Measurements from ENCODE around the gene NXN. TPM values are rescaled to one million over a fixed set of nuclear protein-coding genes. Genes with fewer than 3 reads are reported as not detected.
"Not testable (repeated sequence)": the region's sequence is repeated elsewhere in the genome, so short reads cannot be mapped to it uniquely, and the experiment has no call there.

NXN gene
- polyA plus RNA-seq, 1 of the 3 experiments (the other 2 are of a cell fraction), result 23.9 TPM

DNA sequence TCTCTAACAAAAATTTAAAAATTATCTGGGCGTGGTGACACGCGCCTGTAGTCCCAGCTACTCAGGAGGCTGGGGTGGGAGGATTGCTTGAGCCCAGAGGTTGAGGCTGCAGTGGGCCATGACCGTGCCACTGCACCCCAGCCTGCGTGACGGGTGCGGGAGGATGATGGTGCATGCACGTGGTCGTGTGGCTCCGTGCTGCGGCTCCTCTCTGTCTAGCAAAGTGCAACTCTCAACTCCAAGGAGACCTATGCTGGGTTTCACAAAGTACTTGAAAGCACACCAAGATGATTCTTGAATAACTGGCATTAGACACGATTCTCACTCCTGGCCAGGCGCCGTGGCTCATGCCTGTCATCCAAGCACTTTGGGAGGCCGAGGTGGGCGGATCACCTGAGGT, 25.8 kb downstream of the NXN start:
- Histone ChIP-seq H4K20me1 (ENCODE audit: insufficient read depth) (peaks cover 17% of the 10 kb centered on the region; the same call in 1 of the 2 replicates), H3K27me3 (ENCODE audit: insufficient read depth) (peaks cover 20% of the 10 kb centered on the region; the same call in 1 of the 2 replicates), H3K27ac (ENCODE audit: low read depth in 2 of 2, low read length in 1 of 2) (no peak overlapping the region), H3K9me3 (no peaks in the 10 kb centered on the region), H3K36me3 (replicated peaks in 1 of 2; ENCODE audit: control insufficient read depth in 1 of 2, insufficient read depth in 2 of 2, low read length in 1 of 2) (no peaks in the 10 kb centered on the region), H3K79me2 (ENCODE audit: insufficient read depth) (0 out of 2 replicates have a peak, but pooled peaks cover 5% of the 10 kb centered on the region), H3K4me2 (no peak overlapping the region), H3K4me1 (ENCODE audit: control insufficient read depth in 1 of 2, insufficient read depth in 2 of 2, low read depth in 1 of 2, low read length in 1 of 2) (peaks cover 6 to 17% of the 10 kb centered on the region in 2 experiments; a peak in 2 of 4 replicates), H3F3A (replicated peaks; ENCODE audit: insufficient read depth) (peaks cover 13% of the 10 kb centered on the region), H3K9me2 (no peaks in the 10 kb centered on the region), H3K4me3 (ENCODE audit: low read depth in 2 of 2, low read length in 1 of 2) (no peak overlapping the region), H2AFZ (ENCODE audit: low read depth) (no peak overlapping the region), H3K9ac (no peak overlapping the region)
- WGBS (ENCODE audit: low lambda C conversion rate), result 84% methylated on average over 12 of the region's 16 CpGs
- no peak for DNase-seq
- TF ChIP-seq EZH2phosphoT487 (IDR thresholded peaks at IDR 0.05; ENCODE audit: borderline replicate concordance, low read depth) (no peak), RXRA (IDR thresholded peaks at IDR 0.05; ENCODE audit: borderline replicate concordance, low read depth) (no peak), GABPA (IDR thresholded peaks at IDR 0.05; ENCODE audit: low read depth) (no peak), RAD21 (IDR thresholded peaks at IDR 0.05; ENCODE audit: low read length) (no peak), NFIC (IDR thresholded peaks at IDR 0.05; ENCODE audit: borderline replicate concordance) (no peak), CHD2 (IDR thresholded peaks at IDR 0.05; ENCODE audit: low read length, partially characterized antibody) (no peak), SMC3 (IDR thresholded peaks at IDR 0.05; ENCODE audit: low read depth, low read length) (no peak), IRF3 (IDR thresholded peaks at IDR 0.05; ENCODE audit: low read depth, low read length) (no peak), JUND (IDR thresholded peaks at IDR 0.05) (no peak), PBX3 (IDR thresholded peaks at IDR 0.05) (no peak), MXI1 (IDR thresholded peaks at IDR 0.05; ENCODE audit: low read depth, low read length) (no peak)
- TF ChIP-seq, protein P1, sequence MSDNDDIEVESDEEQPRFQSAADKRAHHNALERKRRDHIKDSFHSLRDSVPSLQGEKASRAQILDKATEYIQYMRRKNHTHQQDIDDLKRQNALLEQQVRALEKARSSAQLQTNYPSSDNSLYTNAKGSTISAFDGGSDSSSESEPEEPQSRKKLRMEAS (IDR thresholded peaks at IDR 0.05; ENCODE audit: low read depth), result no peak
- TF ChIP-seq, protein P2, sequence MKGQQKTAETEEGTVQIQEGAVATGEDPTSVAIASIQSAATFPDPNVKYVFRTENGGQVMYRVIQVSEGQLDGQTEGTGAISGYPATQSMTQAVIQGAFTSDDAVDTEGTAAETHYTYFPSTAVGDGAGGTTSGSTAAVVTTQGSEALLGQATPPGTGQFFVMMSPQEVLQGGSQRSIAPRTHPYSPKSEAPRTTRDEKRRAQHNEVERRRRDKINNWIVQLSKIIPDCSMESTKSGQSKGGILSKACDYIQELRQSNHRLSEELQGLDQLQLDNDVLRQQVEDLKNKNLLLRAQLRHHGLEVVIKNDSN (IDR thresholded peaks at IDR 0.05; ENCODE audit: borderline replicate concordance, low read depth), result no peak
- ChIA-PET CTCF (no interaction called here), POLR2A (no interaction called here)

- DNase-seq; H3K9me3 ChIP-seq; CTCF ChIA-PET; H3K9ac ChIP-seq; H3K4me3 ChIP-seq (ENCODE audit: low read depth in 2 of 2, low read length in 1 of 2); H3K4me2 ChIP-seq; H3K79me2 ChIP-seq (ENCODE audit: insufficient read depth); POLR2A ChIA-PET; H2AFZ ChIP-seq (ENCODE audit: low read depth); H3K27ac ChIP-seq (ENCODE audit: low read depth in 2 of 2, low read length in 1 of 2); H3K36me3 ChIP-seq (replicated peaks in 1 of 2; ENCODE audit: control insufficient read depth in 1 of 2, insufficient read depth in 2 of 2, low read length in 1 of 2); H3K9me2 ChIP-seq: not testable (repeated sequence)
- Histone ChIP-seq H3K4me1 (ENCODE audit: control insufficient read depth in 1 of 2, insufficient read depth in 2 of 2, low read depth in 1 of 2, low read length in 1 of 2) (peaks cover 6 to 17% of the 10 kb centered on the region in 2 experiments; a peak in 2 of 4 replicates), H4K20me1 (ENCODE audit: insufficient read depth) (peaks cover 12% of the 10 kb centered on the region; the same call in 1 of the 2 replicates), H3K27me3 (ENCODE audit: insufficient read depth) (peaks cover 20% of the 10 kb centered on the region; the same call in 1 of the 2 replicates), H3F3A (replicated peaks; ENCODE audit: insufficient read depth) (peaks cover 17% of the 10 kb centered on the region)
- 84% methylated on average over 12 of the region's 18 CpGs for WGBS (ENCODE audit: low lambda C conversion rate)
Observed at GRCh38 chr17:952592-952991, 27.0 kb downstream of the NXN start.
